H7 (cell line): ENCODE data around the gene TSR3. TPM values are rescaled to one million over a fixed set of nuclear protein-coding genes. Genes with fewer than 3 reads are reported as not detected.

ENCODE experiments used
- DNase-seq: peaks from one replicate; pipeline ENCODE4 v3.0.0; 2012
- H3K27me3 ChIP-seq: 2 replicates; pipeline ENCODE4 v1.6.0; 2011; ENCODE audit warnings: mild to moderate bottlenecking, low read length; ENCODE audit not compliant: control insufficient read depth, insufficient read depth
- H3K36me3 ChIP-seq: replicated peaks from 2 replicates; pipeline ENCODE4 v1.5.1; 2011; ENCODE audit warnings: low read length; ENCODE audit not compliant: control insufficient read depth, insufficient read depth
- H3K4me3 ChIP-seq: 2 replicates; pipeline ENCODE4 v1.5.1; 2011; ENCODE audit warnings: low read depth, mild to moderate bottlenecking, control low read depth, low read length, moderate library complexity; ENCODE audit not compliant: insufficient read depth
- total RNA-seq: library from RNA; depleted of rRNA; stranded (reverse); fragments of >200 nt; shearing (Covaris generic); gene quantifications from 2 replicates; pipeline ENCODE4 v1.2.3, GENCODE V29; 2014

Gene TSR3
- total RNA-seq, 1 experiment from 2014 or later, result 99.4 TPM

- H3K36me3 ChIP-seq, result peaks cover 8% of the 10 kb centered on the region
- H3K4me3 ChIP-seq, result no peak overlapping the region
- H3K27me3 ChIP-seq, result no peaks in the 10 kb centered on the region
- no peak for DNase-seq
Measured at GRCh38 chr16:1367486-1368174, 16.0 kb upstream of the TSR3 start.

- Histone ChIP-seq H3K27me3 (no peaks in the 10 kb centered on the region), H3K36me3 (peaks cover 13% of the 10 kb centered on the region), H3K4me3 (no peak overlapping the region)
- no peak for DNase-seq
Measured at GRCh38 chr16:1366712-1367299, 15.1 kb upstream of the TSR3 start.

- Histone ChIP-seq H3K4me3 (no peak overlapping the region), H3K36me3 (peaks cover 13% of the 10 kb centered on the region), H3K27me3 (no peaks in the 10 kb centered on the region)
- no peak for DNase-seq
Measured at GRCh38 chr16:1366060-1366711, 14.5 kb upstream of the TSR3 start.

GRCh38 chr16:1364510-1364909 is 12.8 kb upstream of the TSR3 start:
- DNase-seq, result no peak
- H3K36me3 ChIP-seq, result peaks cover 11% of the 10 kb centered on the region
- no peaks in the 10 kb centered on the region for H3K27me3 ChIP-seq
- no peak overlapping the region for H3K4me3 ChIP-seq

GRCh38 chr16:1363501-1364041 is 11.9 kb upstream of the TSR3 start:
- Histone ChIP-seq H3K4me3 (no peak overlapping the region), H3K27me3 (no peaks in the 10 kb centered on the region), H3K36me3 (peaks cover 11% of the 10 kb centered on the region)
- peak; percentile 98 for DNase-seq

GRCh38 chr16:1362807-1363206 is 11.1 kb upstream of the TSR3 start:
- Histone ChIP-seq H3K27me3 (no peaks in the 10 kb centered on the region), H3K4me3 (no peak overlapping the region), H3K36me3 (peaks cover 11% of the 10 kb centered on the region)
- DNase-seq, result no peak

GRCh38 chr16:1361685-1362360 is 10.1 kb upstream of the TSR3 start:
- Histone ChIP-seq H3K36me3 (peaks cover 11% of the 10 kb centered on the region), H3K27me3 (no peaks in the 10 kb centered on the region), H3K4me3 (no peak overlapping the region)
- no peak for DNase-seq

GRCh38 chr16:1357906-1358566 is 6.4 kb upstream of the TSR3 start:
- H3K27me3 ChIP-seq, result no peaks in the 10 kb centered on the region
- DNase-seq, result no peak
- H3K36me3 ChIP-seq, result peaks cover 9% of the 10 kb centered on the region

GRCh38 chr16:1356061-1356900 is 4.6 kb upstream of the TSR3 start:
- H3K27me3 ChIP-seq, result no peaks in the 10 kb centered on the region
- DNase-seq, result no peak
- no peaks in the 10 kb centered on the region; the same call in 1 of the 2 replicates for H3K36me3 ChIP-seq
- no peak overlapping the region for H3K4me3 ChIP-seq

More at GRCh38 chr16:1357906-1358566, 6.4 kb upstream of the TSR3 start:
- no peak overlapping the region for H3K4me3 ChIP-seq

GRCh38 chr16:1355591-1355990 is 3.9 kb upstream of the TSR3 start:
- Histone ChIP-seq H3K4me3 (no peak overlapping the region), H3K27me3 (no peaks in the 10 kb centered on the region), H3K36me3 (no peaks in the 10 kb centered on the region)
- no peak for DNase-seq

GRCh38 chr16:1354815-1355540 is 3.3 kb upstream of the TSR3 start:
- Histone ChIP-seq H3K27me3 (no peaks in the 10 kb centered on the region), H3K4me3 (no peak overlapping the region), H3K36me3 (0 out of 2 replicates have a peak, but pooled peaks cover 1% of the 10 kb centered on the region)
- DNase-seq, result no peak

- DNase-seq, result no peak
- H3K36me3 ChIP-seq, result peaks cover 5% of the 10 kb centered on the region
- H3K27me3 ChIP-seq, result no peaks in the 10 kb centered on the region
- peak overlapping the region; percentile 87 for H3K4me3 ChIP-seq
Measured at GRCh38 chr16:1351215-1351581, 480 bp downstream of the TSR3 start.

GRCh38 chr16:1350691-1351090 is 987 bp downstream of the TSR3 start:
- H3K27me3 ChIP-seq, result no peaks in the 10 kb centered on the region
- peaks cover 5% of the 10 kb centered on the region for H3K36me3 ChIP-seq
- DNase-seq, result no peak
- H3K4me3 ChIP-seq, result peak overlapping the region; percentile 87
